Body of pancreas (tissue), 4 donors: ENCODE data around the gene HLA-DQB2.

ENCODE experiments used
- CTCF ChIP-seq, 7 experiments: fragments of 450-650 bp in 4 of 7; fragments of 200-600 bp in 3 of 7; sonication (generic) in 3 of 7; IDR thresholded peaks; one replicate each; pipeline ENCODE4 v1.5.1; 2016 to 2019; ENCODE audit warnings: antibody characterized with exemption in 7 of 7
- POLR2A ChIP-seq, 3 donors: fragments of 450-650 bp; IDR thresholded peaks; one replicate each; pipeline ENCODE4 v1.6.1; 2016; ENCODE audit warnings: antibody characterized with exemption in 3 of 3, mild to moderate bottlenecking in 2 of 3

GRCh38 chr6:32803416-32803815 is 40.1 kb upstream of the HLA-DQB2 start:
- no peak for TF ChIP-seq CTCF (IDR thresholded peaks at IDR 0.05)
- no peak for TF ChIP-seq POLR2A (IDR thresholded peaks at IDR 0.05)
